HT-29 (cell line): Measurements from ENCODE around the gene LRRC47. TPM values are rescaled to one million over a fixed set of nuclear protein-coding genes. Genes with fewer than 3 reads are reported as not detected.
A peak's percentile ranks its signal among the peaks of the same experiment; 100 is the strongest.

Experiments used
- DNase-seq: peaks from one replicate; pipeline ENCODE4 v3.0.0-alpha.2; 2015; ENCODE audit warnings: low spot score
- total RNA-seq: library from RNA; depleted of rRNA; stranded (reverse); fragments of >200 nt; shearing (Covaris generic); gene quantifications from 2 replicates; pipeline ENCODE4 v1.2.3, GENCODE V29; 2014; rRNA removed

Gene LRRC47
- 41.1 and 42.7 TPM in 2 replicates for total RNA-seq

GRCh38 chr1:3796215-3797061 is at the start of gene LRRC47:
Gene LRRC47, minus strand, starts transcription at chr1:3796498. Its CDS starts 22 bp downstream, at chr1:3796476.
- DNase-seq = peak; percentile 91

- DNase-seq = no peak
These were observed 46.6 kb upstream of the LRRC47 start for GRCh38 chr1:3842912-3843311.

- no peak for DNase-seq
These were observed 45.2 kb upstream of the LRRC47 start for GRCh38 chr1:3841491-3841890.

- DNase-seq = no peak
These were observed 42.5 kb upstream of the LRRC47 start for GRCh38 chr1:3838788-3839187.

- DNase-seq = no peak
These were observed 41.4 kb upstream of the LRRC47 start for GRCh38 chr1:3837685-3838084.

- no peak for DNase-seq
These were observed 40.9 kb upstream of the LRRC47 start for GRCh38 chr1:3837200-3837599.

- no peak for DNase-seq
These were observed 40.1 kb upstream of the LRRC47 start for GRCh38 chr1:3836421-3836820.

GRCh38 chr1:3834701-3835100 is 38.4 kb upstream of the LRRC47 start:
- DNase-seq = no peak

- no peak for DNase-seq
These were observed 35.4 kb upstream of the LRRC47 start for GRCh38 chr1:3831689-3832088.

GRCh38 chr1:3828391-3828790 is 32.1 kb upstream of the LRRC47 start:
- no peak for DNase-seq

GRCh38 chr1:3827813-3828307 is 31.6 kb upstream of the LRRC47 start:
- DNase-seq = no peak

GRCh38 chr1:3825356-3825755 is 29.1 kb upstream of the LRRC47 start:
- DNase-seq = no peak

- DNase-seq = no peak
These were observed 28.4 kb upstream of the LRRC47 start for GRCh38 chr1:3824650-3825049.

GRCh38 chr1:3822421-3822820 is 26.1 kb upstream of the LRRC47 start:
- no peak for DNase-seq

- no peak for DNase-seq
These were observed 25.6 kb upstream of the LRRC47 start for GRCh38 chr1:3821908-3822307.

GRCh38 chr1:3821447-3821846 is 25.1 kb upstream of the LRRC47 start:
- no peak for DNase-seq

GRCh38 chr1:3821004-3821403 is 24.7 kb upstream of the LRRC47 start:
- DNase-seq = no peak

- DNase-seq = no peak
These were observed 24.0 kb upstream of the LRRC47 start for GRCh38 chr1:3820316-3820715.

- no peak for DNase-seq
These were observed 23.5 kb upstream of the LRRC47 start for GRCh38 chr1:3819771-3820200.

GRCh38 chr1:3817821-3818597 is 21.7 kb upstream of the LRRC47 start:
- no peak for DNase-seq

- no peak for DNase-seq
These were observed 20.9 kb upstream of the LRRC47 start for GRCh38 chr1:3817138-3817740.
